HepG2 (cell line): ENCODE results near the gene SUCLG2. TPM values are rescaled to one million over a fixed set of nuclear protein-coding genes. Genes with fewer than 3 reads are reported as not detected.

ENCODE experiments used
- ATAD3A ChIP-seq: sonication (generic); formaldehyde crosslinking; IDR thresholded peaks from 2 replicates; pipeline ENCODE4 v1.4.0; 2020; ENCODE audit warnings: missing genetic modification reagents
- CHCHD3 ChIP-seq: sonication (generic); formaldehyde crosslinking; IDR thresholded peaks from 2 replicates; pipeline ENCODE4 v1.8.0; 2022; ENCODE audit warnings: mild to moderate bottlenecking, missing genetic modification reagents, moderate library complexity
- CHD2 ChIP-seq: IDR thresholded peaks from 2 replicates; pipeline ENCODE4 v1.6.1; 2011; ENCODE audit warnings: low read depth, low read length, improper control_type of control experiment
- FOSL2 ChIP-seq: sonication (generic); formaldehyde crosslinking; IDR thresholded peaks from 2 replicates; pipeline ENCODE4 v1.4.0; 2020; ENCODE audit warnings: missing genetic modification reagents
- KMT2A ChIP-seq: sonication (generic); formaldehyde crosslinking; IDR thresholded peaks from 2 replicates; pipeline ENCODE4 v1.4.0; 2020; ENCODE audit warnings: missing genetic modification reagents
- PHF5A ChIP-seq: IDR thresholded peaks from one replicate; pipeline ENCODE4 v1.6.1; 2018; ENCODE audit warnings: low read depth, missing genetic modification reagents; ENCODE audit not compliant: unreplicated experiment
- YY1 ChIP-seq: IDR thresholded peaks from 2 replicates; pipeline ENCODE4 v1.6.1; 2011; ENCODE audit warnings: low read length, low read depth, moderate library complexity, mild to moderate bottlenecking; ENCODE audit not compliant: insufficient read depth, insufficient replicate concordance
- ZMAT3 ChIP-seq: sonication (generic); formaldehyde crosslinking; conservative IDR thresholded peaks from 2 replicates; pipeline ENCODE4 v1.7.0; 2021; ENCODE audit warnings: missing genetic modification reagents
- ZNF30 ChIP-seq: sonication (generic); formaldehyde crosslinking; IDR thresholded peaks from 2 replicates; pipeline ENCODE4 v1.5.0; 2020; ENCODE audit warnings: mild to moderate bottlenecking, missing genetic modification reagents
- ZNF530 ChIP-seq: sonication (generic); formaldehyde crosslinking; IDR thresholded peaks from 2 replicates; pipeline ENCODE4 v1.5.0; 2020; ENCODE audit warnings: low read depth, mild to moderate bottlenecking, missing genetic modification reagents
- ZNF878 ChIP-seq: sonication (generic); formaldehyde crosslinking; IDR thresholded peaks from 2 replicates; pipeline ENCODE4 v1.8.1; 2023; ENCODE audit warnings: mild to moderate bottlenecking, missing genetic modification reagents, moderate library complexity
- polyA plus RNA-seq, 8 experiments: library from polyadenylated mRNA; depleted of rRNA in 3 of 8; stranded (reverse) in 7 of 8; unstranded in 1 of 8; fragments of >200 nt; fragmentation: Illumina TruSeq in 4 of 8; extraction: Trizol in 4 of 8; gene quantifications; 2 replicates each; pipeline versions ENCODE4 v1.2.1 to v1.2.3, GENCODE V29; 2011 to 2016; ENCODE audit warnings: low read depth in 4 of 8, missing spikeins in 1 of 8, mixed read lengths in 1 of 8; ENCODE audit not compliant: insufficient read depth in 1 of 8
- total RNA-seq, 5 experiments: library from RNA; depleted of rRNA; stranded (reverse); fragments of >200 nt; fragmentation: Illumina TruSeq; extraction: Trizol; gene quantifications; 2 replicates each; pipeline ENCODE4 v1.2.3, GENCODE V29; 2016; ENCODE audit warnings: low read depth in 1 of 5
- TF ChIP-seq, protein P1 (sequence below): sonication (generic); formaldehyde crosslinking; IDR thresholded peaks from 2 replicates; pipeline ENCODE4 v1.5.0; 2020; ENCODE audit warnings: mild to moderate bottlenecking, missing genetic modification reagents, borderline replicate concordance
- TF ChIP-seq, protein P2 (sequence below): sonication (generic); formaldehyde crosslinking; IDR thresholded peaks from 2 replicates; pipeline ENCODE4 v1.5.0; 2020; ENCODE audit warnings: missing genetic modification reagents
- TF ChIP-seq, protein P3 (sequence below): sonication (generic); formaldehyde crosslinking; IDR thresholded peaks from 2 replicates; pipeline ENCODE4 v1.8.0; 2022; ENCODE audit warnings: mild to moderate bottlenecking, missing genetic modification reagents, borderline replicate concordance

The SUCLG2 gene
- total and polyA plus RNA-seq, 2 of the 13 experiments (the other 11 are each of a cell fraction or from before 2014, with no cell fraction given): 21.4 to 64.9 TPM

DNA sequence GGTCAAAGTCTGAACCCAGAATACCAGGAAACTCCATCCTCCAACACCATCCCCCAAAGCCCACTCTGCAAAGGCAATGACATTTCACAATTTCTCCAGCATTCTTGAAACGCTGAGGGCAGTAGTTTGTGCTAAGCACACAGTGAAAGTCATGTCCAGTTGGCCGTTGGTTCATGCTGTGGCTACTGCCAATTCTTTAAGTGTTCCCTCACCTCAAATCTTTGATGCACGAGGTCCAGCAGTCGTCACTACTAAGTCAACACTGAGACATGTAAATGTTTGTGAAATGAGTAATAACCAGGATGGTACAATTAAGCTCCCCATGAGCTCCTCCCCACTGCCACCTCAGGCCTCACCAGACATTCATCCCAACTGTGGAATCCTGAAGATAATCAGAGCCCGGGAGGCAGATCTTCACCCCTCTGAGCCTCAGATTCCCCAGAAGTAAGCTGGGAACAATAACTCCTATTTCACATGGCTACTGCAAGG is 7.0 kb downstream of the SUCLG2 start (continued):
- TF ChIP-seq, protein P1, sequence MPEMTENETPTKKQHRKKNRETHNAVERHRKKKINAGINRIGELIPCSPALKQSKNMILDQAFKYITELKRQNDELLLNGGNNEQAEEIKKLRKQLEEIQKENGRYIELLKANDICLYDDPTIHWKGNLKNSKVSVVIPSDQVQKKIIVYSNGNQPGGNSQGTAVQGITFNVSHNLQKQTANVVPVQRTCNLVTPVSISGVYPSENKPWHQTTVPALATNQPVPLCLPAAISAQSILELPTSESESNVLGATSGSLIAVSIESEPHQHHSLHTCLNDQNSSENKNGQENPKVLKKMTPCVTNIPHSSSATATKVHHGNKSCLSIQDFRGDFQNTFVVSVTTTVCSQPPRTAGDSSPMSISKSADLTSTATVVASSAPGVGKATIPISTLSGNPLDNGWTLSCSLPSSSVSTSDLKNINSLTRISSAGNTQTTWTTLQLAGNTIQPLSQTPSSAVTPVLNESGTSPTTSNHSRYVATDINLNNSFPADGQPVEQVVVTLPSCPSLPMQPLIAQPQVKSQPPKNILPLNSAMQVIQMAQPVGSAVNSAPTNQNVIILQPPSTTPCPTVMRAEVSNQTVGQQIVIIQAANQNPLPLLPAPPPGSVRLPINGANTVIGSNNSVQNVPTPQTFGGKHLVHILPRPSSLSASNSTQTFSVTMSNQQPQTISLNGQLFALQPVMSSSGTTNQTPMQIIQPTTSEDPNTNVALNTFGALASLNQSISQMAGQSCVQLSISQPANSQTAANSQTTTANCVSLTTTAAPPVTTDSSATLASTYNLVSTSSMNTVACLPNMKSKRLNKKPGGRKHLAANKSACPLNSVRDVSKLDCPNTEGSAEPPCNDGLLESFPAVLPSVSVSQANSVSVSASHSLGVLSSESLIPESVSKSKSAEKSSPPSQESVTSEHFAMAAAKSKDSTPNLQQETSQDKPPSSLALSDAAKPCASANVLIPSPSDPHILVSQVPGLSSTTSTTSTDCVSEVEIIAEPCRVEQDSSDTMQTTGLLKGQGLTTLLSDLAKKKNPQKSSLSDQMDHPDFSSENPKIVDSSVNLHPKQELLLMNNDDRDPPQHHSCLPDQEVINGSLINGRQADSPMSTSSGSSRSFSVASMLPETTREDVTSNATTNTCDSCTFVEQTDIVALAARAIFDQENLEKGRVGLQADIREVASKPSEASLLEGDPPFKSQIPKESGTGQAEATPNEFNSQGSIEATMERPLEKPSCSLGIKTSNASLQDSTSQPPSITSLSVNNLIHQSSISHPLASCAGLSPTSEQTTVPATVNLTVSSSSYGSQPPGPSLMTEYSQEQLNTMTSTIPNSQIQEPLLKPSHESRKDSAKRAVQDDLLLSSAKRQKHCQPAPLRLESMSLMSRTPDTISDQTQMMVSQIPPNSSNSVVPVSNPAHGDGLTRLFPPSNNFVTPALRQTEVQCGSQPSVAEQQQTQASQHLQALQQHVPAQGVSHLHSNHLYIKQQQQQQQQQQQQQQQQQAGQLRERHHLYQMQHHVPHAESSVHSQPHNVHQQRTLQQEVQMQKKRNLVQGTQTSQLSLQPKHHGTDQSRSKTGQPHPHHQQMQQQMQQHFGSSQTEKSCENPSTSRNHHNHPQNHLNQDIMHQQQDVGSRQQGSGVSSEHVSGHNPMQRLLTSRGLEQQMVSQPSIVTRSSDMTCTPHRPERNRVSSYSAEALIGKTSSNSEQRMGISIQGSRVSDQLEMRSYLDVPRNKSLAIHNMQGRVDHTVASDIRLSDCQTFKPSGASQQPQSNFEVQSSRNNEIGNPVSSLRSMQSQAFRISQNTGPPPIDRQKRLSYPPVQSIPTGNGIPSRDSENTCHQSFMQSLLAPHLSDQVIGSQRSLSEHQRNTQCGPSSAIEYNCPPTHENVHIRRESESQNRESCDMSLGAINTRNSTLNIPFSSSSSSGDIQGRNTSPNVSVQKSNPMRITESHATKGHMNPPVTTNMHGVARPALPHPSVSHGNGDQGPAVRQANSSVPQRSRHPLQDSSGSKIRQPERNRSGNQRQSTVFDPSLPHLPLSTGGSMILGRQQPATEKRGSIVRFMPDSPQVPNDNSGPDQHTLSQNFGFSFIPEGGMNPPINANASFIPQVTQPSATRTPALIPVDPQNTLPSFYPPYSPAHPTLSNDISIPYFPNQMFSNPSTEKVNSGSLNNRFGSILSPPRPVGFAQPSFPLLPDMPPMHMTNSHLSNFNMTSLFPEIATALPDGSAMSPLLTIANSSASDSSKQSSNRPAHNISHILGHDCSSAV: no peak
- TF ChIP-seq KMT2A (CRISPR knock-in tag): peak; percentile 52; the same call in 1 of the 2 replicates
- no peak for TF ChIP-seq CHCHD3 (CRISPR knock-in tag)
- peak; percentile 95 for TF ChIP-seq FOSL2 (CRISPR knock-in tag)
- no peak for TF ChIP-seq YY1
- TF ChIP-seq, protein P2, sequence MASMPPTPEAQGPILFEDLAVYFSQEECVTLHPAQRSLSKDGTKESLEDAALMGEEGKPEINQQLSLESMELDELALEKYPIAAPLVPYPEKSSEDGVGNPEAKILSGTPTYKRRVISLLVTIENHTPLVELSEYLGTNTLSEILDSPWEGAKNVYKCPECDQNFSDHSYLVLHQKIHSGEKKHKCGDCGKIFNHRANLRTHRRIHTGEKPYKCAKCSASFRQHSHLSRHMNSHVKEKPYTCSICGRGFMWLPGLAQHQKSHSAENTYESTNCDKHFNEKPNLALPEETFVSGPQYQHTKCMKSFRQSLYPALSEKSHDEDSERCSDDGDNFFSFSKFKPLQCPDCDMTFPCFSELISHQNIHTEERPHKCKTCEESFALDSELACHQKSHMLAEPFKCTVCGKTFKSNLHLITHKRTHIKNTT (CRISPR knock-in tag): no peak
- TF ChIP-seq, protein P3, sequence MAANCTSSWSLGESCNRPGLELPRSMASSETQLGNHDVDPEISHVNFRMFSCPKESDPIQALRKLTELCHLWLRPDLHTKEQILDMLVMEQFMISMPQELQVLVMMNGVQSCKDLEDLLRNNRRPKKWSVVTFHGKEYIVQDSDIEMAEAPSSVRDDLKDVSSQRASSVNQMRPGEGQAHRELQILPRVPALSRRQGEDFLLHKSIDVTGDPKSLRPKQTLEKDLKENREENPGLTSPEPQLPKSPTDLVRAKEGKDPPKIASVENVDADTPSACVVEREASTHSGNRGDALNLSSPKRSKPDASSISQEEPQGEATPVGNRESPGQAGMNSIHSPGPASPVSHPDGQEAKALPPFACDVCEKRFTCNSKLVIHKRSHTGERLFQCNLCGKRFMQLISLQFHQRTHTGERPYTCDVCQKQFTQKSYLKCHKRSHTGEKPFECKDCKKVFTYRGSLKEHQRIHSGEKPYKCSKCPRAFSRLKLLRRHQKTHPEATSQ (CRISPR knock-in tag): peak; percentile 46; the same call in 1 of the 2 replicates
- 0 out of 2 replicates have a peak, but pooled peaks have one; percentile 35 for TF ChIP-seq ZNF878 (CRISPR knock-in tag)
- TF ChIP-seq ZNF30 (CRISPR knock-in tag): no peak
- TF ChIP-seq ZMAT3 (CRISPR knock-in tag): no peak
- TF ChIP-seq ATAD3A (CRISPR knock-in tag): no peak
- TF ChIP-seq PHF5A (CRISPR knock-in tag): no peak
- peak; percentile 71; the same call in 1 of the 2 replicates for TF ChIP-seq CHD2
- no peak for TF ChIP-seq ZNF530 (CRISPR knock-in tag)
